Activated CD8-positive, alpha-beta memory T cell treated with anti-CD3 and anti-CD28 coated beads for 1 hour (primary cell): Measurements from ENCODE around the gene GPSM1.
A peak's percentile ranks its signal among the peaks of the same experiment; 100 is the strongest.

Source experiments
- DNase-seq, 2 donors: peaks; one replicate each; pipeline ENCODE4 v3.0.0-alpha.2; 2020; ENCODE audit warnings: low read depth in 1 of 2; ENCODE audit errors: extremely low read depth in 1 of 2

The GPSM1 gene, protein sequence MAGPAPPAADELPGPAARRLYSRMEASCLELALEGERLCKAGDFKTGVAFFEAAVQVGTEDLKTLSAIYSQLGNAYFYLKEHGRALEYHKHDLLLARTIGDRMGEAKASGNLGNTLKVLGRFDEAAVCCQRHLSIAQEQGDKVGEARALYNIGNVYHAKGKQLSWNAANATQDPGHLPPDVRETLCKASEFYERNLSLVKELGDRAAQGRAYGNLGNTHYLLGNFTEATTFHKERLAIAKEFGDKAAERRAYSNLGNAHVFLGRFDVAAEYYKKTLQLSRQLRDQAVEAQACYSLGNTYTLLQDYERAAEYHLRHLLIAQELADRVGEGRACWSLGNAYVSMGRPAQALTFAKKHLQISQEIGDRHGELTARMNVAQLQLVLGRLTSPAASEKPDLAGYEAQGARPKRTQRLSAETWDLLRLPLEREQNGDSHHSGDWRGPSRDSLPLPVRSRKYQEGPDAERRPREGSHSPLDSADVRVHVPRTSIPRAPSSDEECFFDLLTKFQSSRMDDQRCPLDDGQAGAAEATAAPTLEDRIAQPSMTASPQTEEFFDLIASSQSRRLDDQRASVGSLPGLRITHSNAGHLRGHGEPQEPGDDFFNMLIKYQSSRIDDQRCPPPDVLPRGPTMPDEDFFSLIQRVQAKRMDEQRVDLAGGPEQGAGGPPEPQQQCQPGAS

DNA sequence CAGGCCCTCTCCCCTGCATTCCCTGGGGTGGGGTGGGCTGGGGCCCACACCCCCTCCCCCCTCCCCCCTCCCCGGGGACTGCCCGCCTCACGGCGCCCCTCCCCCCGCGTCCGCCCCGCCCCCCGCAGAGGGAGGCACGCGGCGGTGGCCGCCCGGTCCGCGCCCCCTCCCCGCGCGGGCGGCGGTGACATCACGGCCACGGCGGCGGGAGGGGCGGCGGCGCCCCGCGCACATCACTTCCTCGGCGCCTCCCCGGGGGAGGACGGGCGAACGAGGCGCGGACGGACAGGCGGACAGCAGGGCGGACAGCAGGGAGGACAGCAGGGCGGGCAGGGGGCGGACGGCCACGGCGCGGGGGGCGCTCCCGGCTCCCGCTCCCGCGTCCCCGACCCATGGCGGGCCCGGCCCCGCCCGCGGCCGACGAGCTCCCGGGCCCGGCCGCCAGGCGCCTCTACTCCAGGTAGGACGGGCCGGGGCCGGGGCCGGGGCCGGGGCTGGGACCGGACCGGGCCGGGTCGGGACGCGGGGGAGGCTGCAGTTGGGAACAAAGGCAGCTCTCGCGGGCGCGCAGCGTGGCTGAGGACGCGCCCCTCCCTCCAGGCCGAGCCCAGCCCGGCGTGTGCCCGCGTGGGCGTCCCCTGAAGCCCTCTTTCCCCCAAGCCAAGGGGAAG, at the start of gene GPSM1:
Gene GPSM1, plus strand, starts transcription at position 236 of the 671 bp plus-strand sequence. Its CDS starts 157 bp downstream, at position 393.
- peak in 1 of 2 donors; percentile 17 for DNase-seq

GRCh38 chr9:136277746-136278145, 49.6 kb upstream of the GPSM1 start:
- DNase-seq, result no peak

DNA sequence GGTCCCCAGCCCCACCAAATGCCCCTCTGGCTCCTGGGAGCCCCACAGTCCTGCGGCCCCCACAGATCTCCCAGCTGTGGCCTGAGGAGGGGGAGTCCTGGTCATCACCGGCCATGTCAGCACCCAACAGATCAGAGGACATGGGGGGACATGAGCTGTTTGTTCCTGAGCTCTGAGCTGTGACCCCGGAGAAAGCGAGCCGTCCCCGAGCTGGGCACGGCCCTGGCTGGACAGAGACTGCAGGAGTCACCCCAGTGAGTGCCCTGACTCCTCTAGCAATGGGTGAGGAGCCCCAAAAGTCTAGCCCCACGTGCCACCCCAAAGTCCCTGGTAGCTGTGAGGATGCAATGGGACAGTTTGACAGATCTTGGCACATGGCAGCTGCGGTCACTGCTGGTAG, 49.1 kb upstream of the GPSM1 start:
- DNase-seq, result no peak

- no peak for DNase-seq
Measured at GRCh38 chr9:136278894-136279293, 48.4 kb upstream of the GPSM1 start.

DNA sequence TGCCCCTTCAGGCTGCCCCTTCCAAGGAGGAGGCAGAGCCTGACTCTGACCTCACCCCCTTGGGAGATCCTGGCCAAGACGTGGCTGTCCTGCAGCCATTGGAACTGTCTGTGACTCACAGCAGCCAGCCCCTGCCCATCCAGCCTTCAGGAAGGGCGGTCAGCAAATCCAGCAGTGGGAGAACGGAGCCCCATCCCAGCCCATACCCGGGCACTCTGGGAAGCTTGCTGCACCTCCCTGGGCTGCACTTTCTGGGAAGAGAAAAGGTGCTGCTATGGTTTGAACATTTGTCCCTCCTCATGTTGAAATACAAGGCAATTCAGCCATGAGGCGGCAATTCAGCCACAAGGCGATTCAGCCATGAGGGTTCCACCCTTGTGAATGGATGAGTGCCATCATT, 47.9 kb upstream of the GPSM1 start:
- DNase-seq, result no peak

DNA sequence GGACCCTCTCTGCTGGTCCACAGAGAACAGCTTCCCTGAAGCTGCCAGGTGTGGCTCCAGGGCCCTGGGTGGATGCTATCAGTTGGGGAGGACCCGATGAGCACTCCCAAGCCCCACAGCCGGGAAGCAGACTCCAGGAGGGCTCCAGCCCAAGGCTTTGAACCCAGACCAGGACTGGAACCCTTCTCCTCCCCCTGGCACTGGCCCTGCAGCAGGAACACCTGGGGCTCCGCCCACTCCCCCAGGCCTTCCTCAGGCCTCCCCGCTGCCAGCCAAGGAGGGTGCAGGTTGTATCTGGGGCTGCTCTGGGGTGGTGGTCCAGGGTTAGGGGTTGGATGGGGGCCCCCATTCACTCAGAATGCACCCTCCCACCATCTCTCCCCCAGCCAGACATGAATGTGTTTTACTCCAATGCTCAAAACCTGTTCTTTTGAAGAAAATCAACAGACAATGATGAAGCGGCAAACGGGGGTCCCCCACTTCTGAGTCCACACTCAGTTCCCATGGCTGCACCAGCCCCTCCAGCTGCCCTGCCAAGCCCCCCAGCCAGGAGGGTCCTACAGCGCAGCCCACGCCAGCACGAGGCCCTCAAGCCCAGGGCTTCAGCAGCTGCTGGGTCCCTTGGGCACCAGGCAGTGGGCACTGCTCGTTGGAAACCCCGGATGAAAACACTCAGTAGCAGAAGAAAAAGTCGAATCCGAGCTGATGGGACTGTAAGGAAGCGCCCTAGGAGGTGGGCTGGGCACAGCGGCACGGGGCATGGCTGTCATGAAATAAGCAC, 46.6 kb upstream of the GPSM1 start:
- no peak for DNase-seq

GRCh38 chr9:136281421-136282271, 45.7 kb upstream of the GPSM1 start:
- no peak for DNase-seq

DNA sequence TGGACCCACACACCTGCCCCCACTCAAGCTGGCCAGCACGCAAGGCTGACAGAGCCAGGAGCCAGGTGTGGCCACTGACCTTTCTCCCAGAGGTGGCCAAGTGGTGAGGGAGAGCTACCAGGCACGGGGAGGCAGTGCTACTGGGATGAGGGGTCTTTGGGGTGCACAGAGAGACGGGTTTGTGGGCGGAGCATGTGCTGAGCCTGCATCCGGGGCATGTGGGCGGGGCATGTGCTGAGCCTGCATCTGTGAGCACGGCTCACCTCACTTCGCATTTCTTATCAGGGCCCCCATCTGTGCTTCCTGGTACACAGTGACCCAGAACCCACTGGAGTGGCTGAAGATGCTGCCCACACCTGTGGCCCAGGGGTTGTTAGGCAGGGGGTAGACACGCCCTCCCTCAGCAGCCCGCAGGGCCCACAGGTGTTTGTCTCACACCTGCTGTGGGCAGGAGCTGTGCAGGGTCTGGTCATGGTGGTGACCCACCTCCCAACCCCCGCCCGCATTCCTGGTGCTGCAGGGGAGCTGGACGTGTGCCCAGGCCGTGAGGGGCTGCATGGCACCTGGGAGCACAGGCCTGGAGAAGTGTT, 45.0 kb upstream of the GPSM1 start:
- DNase-seq, result no peak

DNA sequence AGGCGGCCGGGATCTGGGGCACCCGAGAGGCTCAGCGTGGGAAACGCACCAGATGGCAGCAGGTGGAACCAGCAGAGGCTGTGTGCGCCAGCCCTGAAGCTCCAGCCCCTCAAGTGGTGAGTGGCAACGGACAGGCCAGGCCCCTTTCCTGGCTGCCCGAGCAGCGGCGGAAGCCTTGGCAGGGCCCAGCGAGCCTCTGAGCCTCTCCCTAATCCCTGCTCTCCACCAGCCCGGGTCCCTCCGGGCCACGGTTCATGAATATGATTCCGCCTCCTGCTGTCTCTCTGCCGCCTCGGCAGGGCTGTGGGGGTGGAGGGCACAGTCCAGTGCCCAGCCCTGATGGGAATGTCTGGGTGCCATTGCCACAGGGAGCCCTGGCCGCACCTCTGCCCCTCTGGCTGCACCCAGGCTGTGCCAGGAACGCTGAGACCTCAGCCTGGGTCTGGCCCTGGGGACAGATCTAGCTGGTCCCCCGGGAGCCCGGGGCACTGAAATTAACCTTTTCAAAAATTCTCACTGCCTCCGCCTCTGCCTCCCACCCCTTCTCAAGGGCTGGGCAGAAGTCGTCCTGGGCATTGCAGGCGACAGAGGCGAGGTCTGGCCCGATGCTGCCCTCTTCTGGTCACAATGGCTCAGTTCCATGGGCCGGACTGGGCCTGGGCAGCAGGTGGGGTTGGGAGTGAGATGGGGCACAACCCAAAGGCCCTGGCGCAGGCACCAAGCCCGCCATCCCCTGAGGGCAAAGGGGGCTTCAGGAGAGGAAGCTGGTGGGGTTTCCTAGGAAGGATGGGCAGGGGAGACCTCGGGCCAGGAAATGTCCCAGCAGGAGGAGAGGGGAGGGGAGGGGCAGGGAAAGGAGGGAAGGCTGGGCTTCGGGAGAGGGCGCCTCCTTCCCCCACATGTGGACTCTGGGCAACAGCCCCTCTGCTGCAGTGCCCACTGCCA, 43.8 kb upstream of the GPSM1 start:
- DNase-seq, result peak; percentile 23 to 50

- DNase-seq, result no peak
Measured at GRCh38 chr9:136284311-136284710, 43.0 kb upstream of the GPSM1 start.

GRCh38 chr9:136284951-136285350, 42.4 kb upstream of the GPSM1 start:
- DNase-seq, result no peak

- no peak for DNase-seq
Measured at GRCh38 chr9:136285501-136286358, 41.6 kb upstream of the GPSM1 start.

GRCh38 chr9:136286359-136286986, 40.9 kb upstream of the GPSM1 start:
- no peak for DNase-seq

- no peak for DNase-seq
Measured at GRCh38 chr9:136286987-136287379, 40.4 kb upstream of the GPSM1 start.

DNA sequence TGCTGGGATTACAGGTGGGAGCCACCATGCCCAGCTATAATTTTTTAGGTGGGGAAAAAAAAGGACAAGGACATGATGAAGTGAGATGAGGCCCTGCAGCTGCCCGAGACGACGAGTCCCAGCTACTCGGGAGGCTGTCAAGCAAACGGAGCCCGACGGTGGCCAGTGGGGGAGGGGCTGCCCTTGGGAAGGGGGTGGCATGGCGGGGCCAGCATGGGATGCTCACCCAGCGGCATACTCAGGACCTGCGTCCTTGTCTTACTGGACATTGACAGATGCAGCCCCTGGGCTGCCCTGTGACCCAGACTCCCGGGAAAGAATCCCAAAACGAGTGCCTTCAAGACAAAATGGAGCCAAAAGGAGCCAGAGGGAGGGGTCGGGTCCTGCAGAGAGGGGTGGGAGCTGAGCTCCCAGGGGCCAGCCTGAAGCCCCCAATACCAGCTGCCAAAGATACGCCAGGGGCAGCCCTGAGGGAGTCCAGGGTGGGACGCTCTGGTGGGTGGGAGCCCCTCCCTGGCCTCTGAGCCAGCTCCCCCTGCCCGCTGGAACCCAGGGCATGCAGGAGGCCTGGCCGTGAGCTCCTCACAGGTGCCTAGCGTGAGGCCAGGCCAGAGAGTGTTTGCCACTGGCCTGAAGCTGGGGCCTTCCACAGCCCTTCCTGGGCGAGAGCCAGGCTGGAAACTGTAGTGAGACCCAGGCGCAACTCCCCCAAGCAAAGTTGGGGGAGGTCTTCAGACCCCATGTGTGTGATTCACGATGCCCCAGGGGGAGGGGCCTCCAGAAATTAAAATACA, 39.2 kb upstream of the GPSM1 start:
- DNase-seq, result no peak
